ENCODE measurements around the gene ANKRD13B. TPM values are rescaled to one million over a fixed set of nuclear protein-coding genes. Genes with fewer than 3 reads are reported as not detected.

The ANKRD13B gene
- total RNA-seq (2022; extraction: Qiagen RNA extraction) = 19.4 to 31.8 TPM (median 28.8 TPM) in 5 replicates

GRCh38 chr17:29592850-29593551 is at the start of gene ANKRD13B:
TSS of gene ANKRD13B (plus strand) at chr17:29593132. CDS start at chr17:29593622, 490 bp downstream.

DNA sequence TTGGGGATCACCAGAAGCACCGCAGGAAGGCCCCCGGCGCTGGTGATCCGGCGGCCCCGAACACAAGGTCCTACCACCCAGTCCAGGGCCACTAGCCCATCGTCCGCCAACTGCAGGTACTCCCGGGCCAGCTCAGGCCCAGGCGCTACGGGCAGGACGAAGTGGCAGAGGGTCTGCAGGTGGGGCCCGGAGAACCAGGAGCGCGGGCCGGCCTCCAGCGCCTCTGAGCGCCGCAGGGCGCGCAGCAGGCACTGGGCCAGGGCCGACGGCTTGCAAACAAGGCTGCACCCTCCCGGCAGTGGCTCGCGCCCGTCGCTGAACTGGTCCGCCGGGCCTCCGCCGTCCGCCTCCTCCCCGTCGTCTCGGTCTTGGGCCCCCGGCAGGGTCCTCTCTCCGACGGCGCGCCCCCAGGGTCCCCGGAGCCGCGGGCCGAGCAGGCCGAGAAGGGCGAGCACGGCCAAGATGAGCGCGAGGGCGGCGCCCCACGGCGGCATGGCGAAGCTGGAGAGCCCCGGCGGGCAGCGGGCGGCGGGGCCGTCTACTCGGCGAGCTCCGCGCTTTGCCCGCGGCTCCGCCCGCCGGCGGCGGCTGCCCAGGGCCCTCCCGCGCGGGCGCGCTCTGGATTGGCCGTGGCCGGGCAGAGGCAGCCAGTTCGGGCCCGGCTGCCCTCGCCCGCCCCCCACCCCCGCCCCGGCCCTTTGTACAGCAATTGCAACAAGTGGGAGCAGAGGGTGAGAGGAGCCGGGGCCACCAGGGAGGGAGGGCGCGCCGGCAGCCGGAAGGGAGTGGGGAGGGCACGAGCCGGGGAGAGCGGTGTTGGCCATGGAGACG is 26.2 kb upstream of the ANKRD13B start, which contains the start of gene ABHD15:
ABHD15 (minus strand) TSS at position 565 of the 831 bp plus-strand sequence; CDS start at position 494, 71 bp downstream.

GRCh38 chr17:29568331-29569244 is 24.3 kb upstream of the ANKRD13B start, which contains the start of gene TP53I13:
TSS of gene TP53I13 (plus strand) at chr17:29568701. CDS start at chr17:29568759, 58 bp downstream.

DNA sequence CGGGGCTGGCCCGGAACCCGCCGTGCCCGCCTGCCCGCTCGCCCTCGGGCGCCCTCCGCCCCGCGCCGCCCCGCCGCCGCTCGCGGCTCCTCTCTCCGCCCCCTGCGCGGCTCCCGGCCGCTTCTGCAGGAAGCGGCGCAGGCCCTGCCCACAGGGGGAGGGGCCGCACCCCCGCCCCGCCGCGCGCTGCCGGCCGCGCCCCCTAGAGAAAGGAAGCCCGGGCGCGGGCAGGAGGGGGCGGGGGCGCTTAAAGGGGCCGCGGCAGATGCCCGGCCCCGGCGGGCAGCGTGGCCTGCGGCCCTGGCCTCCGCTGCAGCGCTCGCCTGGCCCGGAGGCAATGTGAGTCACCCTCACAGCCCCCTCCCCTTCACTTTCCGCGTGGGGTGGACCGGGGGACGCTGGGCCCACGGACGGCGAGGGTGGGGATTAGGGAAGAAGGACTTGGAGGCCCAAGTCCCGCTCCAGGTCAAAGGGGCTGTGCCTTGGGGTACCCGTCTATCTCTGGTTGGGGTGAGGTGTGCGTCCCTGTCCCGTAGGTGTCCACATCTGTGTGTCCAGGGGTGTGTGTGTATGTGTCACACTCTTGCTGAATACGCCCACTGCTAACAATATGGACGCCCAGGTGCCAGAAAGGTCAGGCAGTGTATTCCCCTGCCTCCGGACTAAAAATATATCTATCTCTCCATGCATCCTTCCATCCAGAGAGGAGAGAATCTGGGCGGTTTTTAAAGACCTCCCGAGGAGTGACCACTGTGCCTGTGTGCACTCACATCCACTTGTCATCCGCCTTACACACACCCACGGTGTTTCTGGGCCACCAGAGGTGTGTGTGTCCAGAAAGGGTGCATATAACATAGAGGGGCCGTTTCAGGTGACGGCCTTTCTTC is 3.2 kb upstream of the ANKRD13B start, which contains the start of gene GIT1:
GIT1 (minus strand) TSS at position 125 of the 887 bp plus-strand sequence. CDS start 270 bp downstream, outside the sequence.

DNA sequence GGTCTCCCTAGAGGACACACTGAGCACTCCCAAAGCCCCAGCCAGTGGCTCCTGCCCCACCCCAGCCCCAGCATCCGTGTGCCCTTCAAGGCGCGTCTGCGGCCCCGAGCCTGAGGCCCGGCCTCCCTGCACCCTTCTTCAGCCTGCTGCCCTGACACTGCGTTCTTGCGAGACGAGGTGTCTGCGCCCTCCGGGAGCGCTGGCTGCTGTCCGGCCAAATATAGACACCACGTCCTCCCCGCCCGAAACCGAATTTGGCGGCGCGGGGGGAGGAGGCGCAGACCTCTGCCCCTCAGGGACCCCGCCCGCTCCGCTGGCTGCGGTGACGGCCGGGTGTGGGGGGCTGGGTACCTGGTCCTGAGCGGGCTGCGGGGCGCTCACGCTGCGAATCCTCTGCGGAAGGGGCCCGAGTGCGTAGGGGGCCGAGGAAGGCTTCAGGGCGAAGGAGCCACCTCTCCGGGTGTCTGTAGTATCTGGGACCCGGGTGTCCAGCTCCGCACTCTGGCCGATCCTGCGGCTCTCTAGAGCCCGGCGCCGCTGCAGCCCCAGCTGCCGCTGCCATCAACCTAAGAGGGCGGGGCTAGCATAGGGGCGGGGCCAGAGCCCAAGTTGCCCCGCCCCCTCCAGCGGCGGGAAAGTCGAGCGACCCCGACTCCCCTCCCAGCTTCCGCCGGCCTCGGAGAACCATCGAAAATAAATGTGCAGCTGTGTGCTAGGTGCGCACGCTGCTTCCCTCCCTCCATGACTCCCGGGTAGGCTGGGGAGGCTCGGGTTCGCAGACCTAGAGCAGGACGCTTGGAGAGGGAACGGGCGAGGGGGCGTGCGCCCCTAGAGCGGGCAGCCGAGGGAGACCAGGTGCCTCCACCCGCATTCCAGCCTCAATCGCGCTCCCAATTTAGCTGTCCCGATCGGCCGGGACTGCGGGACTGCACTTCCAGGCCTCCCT is 29.7 kb downstream of the ANKRD13B start, which contains the start of gene CORO6:
CORO6 (minus strand) TSS at position 576 of the 946 bp plus-strand sequence. CDS start 1,491 bp downstream, outside the sequence.

Other genes with a start within 250 kb of the ANKRD13B start
- 16.0 to 24.9 TPM (median 23.9 TPM) in 5 replicates for gene TAOK1, start 202.8 kb upstream of the ANKRD13B start, total RNA-seq (2022; extraction: Qiagen RNA extraction)
- 20.3 to 27.2 TPM (median 26.4 TPM) in 5 replicates for gene ABHD15, start 26.1 kb upstream of the ANKRD13B start, total RNA-seq (2022; extraction: Qiagen RNA extraction)
- gene TP53I13, start 24.4 kb upstream of the ANKRD13B start, total RNA-seq (2022; extraction: Qiagen RNA extraction) = 63.5 to 110 TPM (median 98.3 TPM) in 5 replicates
- 62.0 to 83.1 TPM (median 80.5 TPM) in 5 replicates for gene GIT1, start 3.5 kb upstream of the ANKRD13B start, total RNA-seq (2022; extraction: Qiagen RNA extraction)
- gene CORO6, start 29.8 kb downstream of the ANKRD13B start, total RNA-seq (2022; extraction: Qiagen RNA extraction) = 5.4 to 8.1 TPM (median 5.9 TPM) in 5 replicates